ENCODE data around the gene CEP70.
"Not testable (repeated sequence)": the region's sequence is repeated elsewhere in the genome, so short reads cannot be mapped to it uniquely, and the experiment has no call there.

Gene CEP70

DNA sequence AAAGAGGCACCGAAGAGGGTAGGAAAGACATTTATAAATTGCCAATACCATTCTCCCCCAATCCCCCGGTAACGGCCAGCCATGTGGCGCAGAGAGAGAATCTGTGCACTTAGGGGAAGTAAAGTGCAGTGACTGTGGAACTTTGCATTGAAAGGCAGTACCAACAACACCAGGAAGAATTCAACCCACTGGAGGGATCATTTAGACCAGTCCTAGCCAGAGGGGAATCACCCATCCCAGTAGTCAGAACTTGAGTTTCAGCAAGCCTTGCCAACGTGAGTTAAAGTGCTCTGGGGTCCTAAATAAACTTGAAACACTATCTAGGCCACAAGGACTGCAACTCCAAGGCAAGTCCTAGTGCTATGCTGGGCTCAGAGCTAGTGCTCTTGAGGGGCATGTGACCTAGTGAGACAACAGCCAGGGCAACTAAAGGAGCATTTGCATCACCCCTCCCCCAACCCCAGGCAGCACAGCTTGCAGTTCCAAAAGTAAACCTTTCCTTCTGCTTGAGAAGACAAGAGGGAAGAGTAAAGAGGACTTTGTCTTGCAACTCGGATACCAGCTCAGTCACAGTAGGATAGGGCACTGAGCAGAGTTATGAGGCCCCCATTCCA is 15.0 kb downstream of the CEP70 start:
- H3K36me3 ChIP-seq (ENCODE audit: control insufficient read depth, insufficient read depth, low read length), result no peaks in the 10 kb centered on the region
- no peaks in the 10 kb centered on the region for H3K27me3 ChIP-seq (ENCODE audit: control insufficient read depth, insufficient read depth, low read length)
- no peak overlapping the region for H3K9ac ChIP-seq (ENCODE audit: low read depth, low read length)
- peaks cover 15% of the 10 kb centered on the region for H3K4me1 ChIP-seq (ENCODE audit: control insufficient read depth, insufficient read depth, low read length)
- H3K9me3 ChIP-seq (ENCODE audit: control insufficient read depth, insufficient read depth, low read length), result no peaks in the 10 kb centered on the region
- H3K4me3 ChIP-seq (ENCODE audit: low read depth, low read length), result no peak overlapping the region

GRCh38 chr3:138578141-138578540 is 15.9 kb downstream of the CEP70 start:
- H3K9me3 ChIP-seq (ENCODE audit: control insufficient read depth, insufficient read depth, low read length), result peaks cover under 1% of the 10 kb centered on the region
- no peak overlapping the region for H3K9ac ChIP-seq (ENCODE audit: low read depth, low read length)
- no peaks in the 10 kb centered on the region for H3K27me3 ChIP-seq (ENCODE audit: control insufficient read depth, insufficient read depth, low read length)
- no peak overlapping the region for H3K4me3 ChIP-seq (ENCODE audit: low read depth, low read length)
- H3K36me3 ChIP-seq (ENCODE audit: control insufficient read depth, insufficient read depth, low read length), result no peaks in the 10 kb centered on the region
- peaks cover 15% of the 10 kb centered on the region for H3K4me1 ChIP-seq (ENCODE audit: control insufficient read depth, insufficient read depth, low read length)

DNA sequence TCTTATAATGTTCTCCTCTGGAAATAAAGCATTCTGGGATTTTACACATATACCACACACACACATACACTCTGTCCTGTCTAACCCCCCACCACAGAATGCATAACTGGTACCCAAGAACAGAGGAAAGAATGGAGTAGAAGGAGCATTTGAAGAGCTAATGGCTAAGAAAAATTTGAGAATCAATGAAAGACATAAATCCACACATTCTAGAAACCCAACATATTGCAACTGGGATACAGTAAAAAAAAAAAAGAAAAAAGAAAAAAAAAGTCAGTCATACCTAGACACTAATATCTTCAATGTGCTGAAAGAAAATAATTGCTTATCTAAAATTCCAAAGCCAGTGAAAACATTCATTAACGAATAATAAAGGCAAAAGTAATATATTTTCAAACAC is 20.9 kb downstream of the CEP70 start:
- Histone ChIP-seq H3K4me3 (ENCODE audit: low read depth, low read length) (no peak overlapping the region), H3K9me3 (ENCODE audit: control insufficient read depth, insufficient read depth, low read length) (peaks cover 3% of the 10 kb centered on the region), H3K27me3 (ENCODE audit: control insufficient read depth, insufficient read depth, low read length) (no peaks in the 10 kb centered on the region), H3K9ac (ENCODE audit: low read depth, low read length) (no peak overlapping the region), H3K4me1 (ENCODE audit: control insufficient read depth, insufficient read depth, low read length) (no peaks in the 10 kb centered on the region), H3K36me3 (ENCODE audit: control insufficient read depth, insufficient read depth, low read length) (no peaks in the 10 kb centered on the region)

- not testable (repeated sequence) for H3K9me3 ChIP-seq (ENCODE audit: control insufficient read depth, insufficient read depth, low read length); H3K9ac ChIP-seq (ENCODE audit: low read depth, low read length); H3K27me3 ChIP-seq (ENCODE audit: control insufficient read depth, insufficient read depth, low read length); H3K4me3 ChIP-seq (ENCODE audit: low read depth, low read length); H3K36me3 ChIP-seq (ENCODE audit: control insufficient read depth, insufficient read depth, low read length); H3K4me1 ChIP-seq (ENCODE audit: control insufficient read depth, insufficient read depth, low read length)
Observed at GRCh38 chr3:138569624-138570023, 24.4 kb downstream of the CEP70 start.

DNA sequence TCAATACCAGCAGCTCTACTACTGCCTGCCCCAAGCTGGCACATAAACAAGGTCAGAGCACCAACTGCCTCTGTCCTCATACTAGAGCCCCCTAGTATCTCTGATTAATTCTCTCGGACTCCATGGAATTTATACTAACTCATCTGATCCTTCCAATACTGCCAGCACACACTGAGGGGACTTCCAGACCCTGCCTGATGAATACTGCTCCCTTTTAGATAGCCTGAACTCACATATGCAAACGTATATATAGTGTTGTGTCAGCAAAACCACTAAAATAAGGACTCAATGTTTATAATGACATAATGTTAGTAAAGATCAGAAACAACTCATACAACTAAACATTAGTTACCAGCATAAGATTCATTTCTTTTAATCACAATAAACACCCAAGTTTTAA is 25.0 kb downstream of the CEP70 start:
- Histone ChIP-seq H3K27me3 (ENCODE audit: control insufficient read depth, insufficient read depth, low read length) (no peaks in the 10 kb centered on the region), H3K9me3 (ENCODE audit: control insufficient read depth, insufficient read depth, low read length) (peaks cover 3% of the 10 kb centered on the region), H3K4me1 (ENCODE audit: control insufficient read depth, insufficient read depth, low read length) (no peaks in the 10 kb centered on the region), H3K9ac (ENCODE audit: low read depth, low read length) (no peak overlapping the region), H3K4me3 (ENCODE audit: low read depth, low read length) (no peak overlapping the region), H3K36me3 (ENCODE audit: control insufficient read depth, insufficient read depth, low read length) (no peaks in the 10 kb centered on the region)

- H3K27me3 ChIP-seq (ENCODE audit: control insufficient read depth, insufficient read depth, low read length), result no peaks in the 10 kb centered on the region
- H3K9ac ChIP-seq (ENCODE audit: low read depth, low read length), result no peak overlapping the region
- H3K36me3 ChIP-seq (ENCODE audit: control insufficient read depth, insufficient read depth, low read length), result no peaks in the 10 kb centered on the region
- no peaks in the 10 kb centered on the region for H3K9me3 ChIP-seq (ENCODE audit: control insufficient read depth, insufficient read depth, low read length)
- H3K4me1 ChIP-seq (ENCODE audit: control insufficient read depth, insufficient read depth, low read length), result no peaks in the 10 kb centered on the region
- H3K4me3 ChIP-seq (ENCODE audit: low read depth, low read length), result no peak overlapping the region
Observed at GRCh38 chr3:138567403-138567802, 26.7 kb downstream of the CEP70 start.

- not testable (repeated sequence) for H3K9me3 ChIP-seq (ENCODE audit: control insufficient read depth, insufficient read depth, low read length); H3K27me3 ChIP-seq (ENCODE audit: control insufficient read depth, insufficient read depth, low read length); H3K9ac ChIP-seq (ENCODE audit: low read depth, low read length); H3K4me3 ChIP-seq (ENCODE audit: low read depth, low read length); H3K36me3 ChIP-seq (ENCODE audit: control insufficient read depth, insufficient read depth, low read length); H3K4me1 ChIP-seq (ENCODE audit: control insufficient read depth, insufficient read depth, low read length)
Observed at GRCh38 chr3:138566293-138566692, 27.8 kb downstream of the CEP70 start.

- not testable (repeated sequence) for H3K36me3 ChIP-seq (ENCODE audit: control insufficient read depth, insufficient read depth, low read length); H3K9ac ChIP-seq (ENCODE audit: low read depth, low read length); H3K4me3 ChIP-seq (ENCODE audit: low read depth, low read length); H3K27me3 ChIP-seq (ENCODE audit: control insufficient read depth, insufficient read depth, low read length); H3K4me1 ChIP-seq (ENCODE audit: control insufficient read depth, insufficient read depth, low read length); H3K9me3 ChIP-seq (ENCODE audit: control insufficient read depth, insufficient read depth, low read length)
Observed at GRCh38 chr3:138562902-138563301, 31.2 kb downstream of the CEP70 start.

DNA sequence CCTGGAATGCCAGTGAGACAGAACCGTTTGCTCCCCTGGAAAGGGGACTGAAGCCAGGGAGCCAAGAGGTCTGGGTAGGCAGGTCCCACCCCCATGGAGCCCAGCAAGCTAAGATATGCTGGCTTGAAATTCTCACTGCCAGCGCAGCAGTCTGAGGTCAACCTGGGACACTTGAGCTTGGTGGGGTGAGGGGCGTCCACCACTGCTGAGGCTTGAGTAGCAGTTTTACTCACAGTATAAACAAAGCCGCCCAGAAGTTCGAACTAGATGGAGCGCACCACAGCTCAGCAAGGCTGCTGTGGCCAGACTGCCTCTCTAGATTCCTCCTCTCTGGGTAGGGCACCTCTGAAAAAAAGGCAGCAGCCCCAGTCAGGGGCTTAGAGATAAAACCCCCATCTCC is 33.6 kb downstream of the CEP70 start:
- no peaks in the 10 kb centered on the region for H3K36me3 ChIP-seq (ENCODE audit: control insufficient read depth, insufficient read depth, low read length)
- peaks cover 2% of the 10 kb centered on the region for H3K9me3 ChIP-seq (ENCODE audit: control insufficient read depth, insufficient read depth, low read length)
- H3K4me3 ChIP-seq (ENCODE audit: low read depth, low read length), result no peak overlapping the region
- H3K27me3 ChIP-seq (ENCODE audit: control insufficient read depth, insufficient read depth, low read length), result no peaks in the 10 kb centered on the region
- no peaks in the 10 kb centered on the region for H3K4me1 ChIP-seq (ENCODE audit: control insufficient read depth, insufficient read depth, low read length)
- H3K9ac ChIP-seq (ENCODE audit: low read depth, low read length), result no peak overlapping the region

DNA sequence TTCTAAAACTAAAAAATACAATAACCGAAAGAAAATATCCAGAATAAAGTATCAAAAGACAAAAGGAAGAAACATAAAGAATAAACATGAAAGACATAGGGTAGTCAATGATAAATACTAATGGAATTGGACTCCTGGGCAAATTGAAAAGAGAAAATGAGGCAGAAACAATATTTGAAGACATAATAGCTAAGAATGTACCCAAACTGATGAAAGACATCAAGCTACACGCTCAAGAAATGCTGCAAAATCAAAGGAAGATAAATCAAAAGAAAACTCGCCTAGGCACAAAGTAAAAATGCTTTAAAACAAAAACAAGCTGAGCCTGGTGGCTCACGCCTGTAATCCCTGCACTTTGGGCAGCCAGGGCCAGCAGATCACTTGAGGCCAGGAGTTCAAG is 34.9 kb downstream of the CEP70 start:
- H3K27me3 ChIP-seq (ENCODE audit: control insufficient read depth, insufficient read depth, low read length), result no peaks in the 10 kb centered on the region
- H3K4me3 ChIP-seq (ENCODE audit: low read depth, low read length), result no peak overlapping the region
- peaks cover 2% of the 10 kb centered on the region for H3K9me3 ChIP-seq (ENCODE audit: control insufficient read depth, insufficient read depth, low read length)
- H3K9ac ChIP-seq (ENCODE audit: low read depth, low read length), result no peak overlapping the region
- no peaks in the 10 kb centered on the region for H3K36me3 ChIP-seq (ENCODE audit: control insufficient read depth, insufficient read depth, low read length)
- no peaks in the 10 kb centered on the region for H3K4me1 ChIP-seq (ENCODE audit: control insufficient read depth, insufficient read depth, low read length)

GRCh38 chr3:138554775-138555174 is 39.3 kb downstream of the CEP70 start:
- H3K9me3 ChIP-seq (ENCODE audit: control insufficient read depth, insufficient read depth, low read length); H3K36me3 ChIP-seq (ENCODE audit: control insufficient read depth, insufficient read depth, low read length); H3K27me3 ChIP-seq (ENCODE audit: control insufficient read depth, insufficient read depth, low read length); H3K9ac ChIP-seq (ENCODE audit: low read depth, low read length); H3K4me3 ChIP-seq (ENCODE audit: low read depth, low read length); H3K4me1 ChIP-seq (ENCODE audit: control insufficient read depth, insufficient read depth, low read length): not testable (repeated sequence)

DNA sequence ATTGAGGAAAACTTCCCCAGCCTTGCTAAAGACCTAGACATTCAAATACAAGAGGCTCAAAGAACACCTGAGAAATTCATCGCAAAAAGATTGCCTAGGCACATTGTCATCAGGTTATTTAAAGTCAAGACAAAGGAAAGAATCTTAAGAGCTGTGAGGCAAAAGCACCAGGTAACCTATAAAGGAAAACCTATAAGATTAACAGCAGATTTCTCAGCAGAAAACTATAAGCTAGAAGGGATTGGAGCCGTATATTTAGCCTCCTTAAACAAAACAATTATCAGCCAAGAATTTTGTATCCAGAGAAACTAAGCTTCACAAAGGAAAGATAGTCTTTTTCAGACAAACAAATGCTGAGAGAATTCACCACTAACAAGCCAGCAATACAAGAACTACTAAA is 43.1 kb downstream of the CEP70 start:
- not testable (repeated sequence) for H3K4me3 ChIP-seq (ENCODE audit: low read depth, low read length); H3K4me1 ChIP-seq (ENCODE audit: control insufficient read depth, insufficient read depth, low read length); H3K9me3 ChIP-seq (ENCODE audit: control insufficient read depth, insufficient read depth, low read length); H3K27me3 ChIP-seq (ENCODE audit: control insufficient read depth, insufficient read depth, low read length); H3K36me3 ChIP-seq (ENCODE audit: control insufficient read depth, insufficient read depth, low read length); H3K9ac ChIP-seq (ENCODE audit: low read depth, low read length)

Data from iPS-15b (cell line).